Psoas muscle (tissue), 8 donors: ENCODE measurements around the gene ABHD16B. TPM values are rescaled to one million over a fixed set of nuclear protein-coding genes. Genes with fewer than 3 reads are reported as not detected.

Experiments used
- ATAC-seq, 4 donors: fragments of 200-7000 bp; cut with Tn5 transposase; one replicate each; pipeline ENCODE4 v1.9.1; 2020; ENCODE audit warnings: moderate library complexity in 3 of 4, mild to moderate bottlenecking in 2 of 4
- DNase-seq, 2 donors: peaks; one replicate each; pipeline ENCODE4 v3.0.0-alpha.2; 2020
- H3K27ac ChIP-seq: fragments of 200-600 bp; one replicate; pipeline ENCODE4 v1.8.0; 2022
- H3K27me3 ChIP-seq, 3 donors: fragments of 200-600 bp in 1 of 3; one replicate each; pipeline versions ENCODE4 v1.6.1 to v1.8.0; 2013 to 2022; ENCODE audit warnings: low read length in 2 of 3, mild to moderate bottlenecking in 2 of 3, moderate library complexity in 1 of 3; ENCODE audit not compliant: insufficient read depth in 3 of 3
- H3K36me3 ChIP-seq, 2 donors: fragments of 200-600 bp in 1 of 2; one replicate each; pipeline versions ENCODE4 v1.6.1 to v1.8.0; 2013 to 2022; ENCODE audit warnings: low read depth in 1 of 2, mild to moderate bottlenecking in 1 of 2, moderate library complexity in 1 of 2; ENCODE audit not compliant: insufficient read depth in 1 of 2
- H3K4me1 ChIP-seq: fragments of 200-600 bp; one replicate; pipeline ENCODE4 v1.8.0; 2022
- H3K4me3 ChIP-seq: fragments of 200-600 bp; one replicate; pipeline ENCODE4 v1.8.0; 2022; ENCODE audit warnings: mild to moderate bottlenecking
- H3K9me3 ChIP-seq: fragments of 200-600 bp; one replicate; pipeline ENCODE4 v1.8.0; 2022
- WGBS, 3 donors: extraction: QIAGEN DNeasy Blood & Tissue Kit; methylation state at CpG; one replicate each; pipeline versions ENCODE4 v1.1.6 to v1.1.7; 2013; 5-methylcytosine and 5-hydroxymethylcytosine counted together
- intact Hi-C, 2 donors: fragments of 100-400 bp; cut with DNase I; formaldehyde crosslinking; loops; one replicate each; pipeline versions ENCODE4 v1.11.0 to v1.14.2; 2022
- polyA plus RNA-seq, 3 donors: library from polyadenylated mRNA; stranded (reverse); fragments of 200-250 nt; gene quantifications; one replicate each; pipeline ENCODE4 v1.2.3, GENCODE V29; 2013
- total RNA-seq, 4 donors: library from RNA; stranded (reverse); fragmentation: NEBNext Ultra II Directional in 2 of 4; extraction: Animal tissue kit (Norgen Biotek cat#: 25700) in 2 of 4; gene quantifications; one replicate each; pipeline versions ENCODE4 v1.2.1 to v1.2.4, GENCODE V29; 2021 to 2023
- TF ChIP-seq, protein P1 (sequence below): fragments of 200-600 bp; IDR thresholded peaks from one replicate; pipeline ENCODE4 v1.8.0; 2022; ENCODE audit warnings: antibody characterized with exemption
- donor health status: healthy with polysubstance abuse.
- donor health status: DM: no; HTN: no; CAD: no; lungs with moderate emphysema.
- donor health status: Bipolar disorder and iron deficiency.
- donor health status: healthy.
- donor health status: DM: yes; HTN: yes; CAD: no.
- donor health status: DM: no; HTN: no; CAD: no.
- donor health status: DM: no; HTN: no; CAD: no.
- donor health status: DM: yes; HTN: yes; CAD: no.

ABHD16B gene
- total and polyA plus RNA-seq, 7 donors: 0.04 to 3.2 (median 0.34) TPM; not detected in 4

DNA sequence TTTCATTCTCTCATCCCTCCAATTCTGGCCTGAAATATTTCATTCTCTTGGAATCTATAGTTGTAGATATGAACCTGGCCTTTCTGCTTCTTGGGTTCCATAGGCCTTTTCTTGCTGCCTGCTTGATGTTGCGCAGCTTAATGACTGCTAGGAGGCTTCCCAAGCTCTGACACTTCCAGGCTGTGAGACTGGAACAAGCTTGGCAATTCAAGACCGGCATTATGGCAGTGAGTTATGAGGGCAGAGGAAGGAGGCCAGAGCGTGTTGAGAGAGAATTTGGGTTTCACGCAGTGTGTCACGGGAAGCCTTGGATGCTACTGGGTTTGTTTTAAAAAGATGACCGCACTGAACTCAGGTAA, 32.7 kb downstream of the ABHD16B start:
- Histone ChIP-seq H3K9me3 (no peaks in the 10 kb centered on the region), H3K4me3 (peak overlapping the region; percentile 70), H3K27me3 (no peaks in the 10 kb centered on the region), H3K36me3 (peaks cover 0 to 33% of the 10 kb centered on the region in 2 donors), H3K27ac (no peak overlapping the region), H3K4me1 (peaks cover 21% of the 10 kb centered on the region)
- TF ChIP-seq, protein P1, sequence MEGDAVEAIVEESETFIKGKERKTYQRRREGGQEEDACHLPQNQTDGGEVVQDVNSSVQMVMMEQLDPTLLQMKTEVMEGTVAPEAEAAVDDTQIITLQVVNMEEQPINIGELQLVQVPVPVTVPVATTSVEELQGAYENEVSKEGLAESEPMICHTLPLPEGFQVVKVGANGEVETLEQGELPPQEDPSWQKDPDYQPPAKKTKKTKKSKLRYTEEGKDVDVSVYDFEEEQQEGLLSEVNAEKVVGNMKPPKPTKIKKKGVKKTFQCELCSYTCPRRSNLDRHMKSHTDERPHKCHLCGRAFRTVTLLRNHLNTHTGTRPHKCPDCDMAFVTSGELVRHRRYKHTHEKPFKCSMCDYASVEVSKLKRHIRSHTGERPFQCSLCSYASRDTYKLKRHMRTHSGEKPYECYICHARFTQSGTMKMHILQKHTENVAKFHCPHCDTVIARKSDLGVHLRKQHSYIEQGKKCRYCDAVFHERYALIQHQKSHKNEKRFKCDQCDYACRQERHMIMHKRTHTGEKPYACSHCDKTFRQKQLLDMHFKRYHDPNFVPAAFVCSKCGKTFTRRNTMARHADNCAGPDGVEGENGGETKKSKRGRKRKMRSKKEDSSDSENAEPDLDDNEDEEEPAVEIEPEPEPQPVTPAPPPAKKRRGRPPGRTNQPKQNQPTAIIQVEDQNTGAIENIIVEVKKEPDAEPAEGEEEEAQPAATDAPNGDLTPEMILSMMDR: no peak
- intact Hi-C loops: no loop called here
- ATAC-seq (no peak), DNase-seq (no peak)
- 27 to 35% (median 31%) methylated on average over 6 of the region's 6 CpGs for WGBS, 3 donors

DNA sequence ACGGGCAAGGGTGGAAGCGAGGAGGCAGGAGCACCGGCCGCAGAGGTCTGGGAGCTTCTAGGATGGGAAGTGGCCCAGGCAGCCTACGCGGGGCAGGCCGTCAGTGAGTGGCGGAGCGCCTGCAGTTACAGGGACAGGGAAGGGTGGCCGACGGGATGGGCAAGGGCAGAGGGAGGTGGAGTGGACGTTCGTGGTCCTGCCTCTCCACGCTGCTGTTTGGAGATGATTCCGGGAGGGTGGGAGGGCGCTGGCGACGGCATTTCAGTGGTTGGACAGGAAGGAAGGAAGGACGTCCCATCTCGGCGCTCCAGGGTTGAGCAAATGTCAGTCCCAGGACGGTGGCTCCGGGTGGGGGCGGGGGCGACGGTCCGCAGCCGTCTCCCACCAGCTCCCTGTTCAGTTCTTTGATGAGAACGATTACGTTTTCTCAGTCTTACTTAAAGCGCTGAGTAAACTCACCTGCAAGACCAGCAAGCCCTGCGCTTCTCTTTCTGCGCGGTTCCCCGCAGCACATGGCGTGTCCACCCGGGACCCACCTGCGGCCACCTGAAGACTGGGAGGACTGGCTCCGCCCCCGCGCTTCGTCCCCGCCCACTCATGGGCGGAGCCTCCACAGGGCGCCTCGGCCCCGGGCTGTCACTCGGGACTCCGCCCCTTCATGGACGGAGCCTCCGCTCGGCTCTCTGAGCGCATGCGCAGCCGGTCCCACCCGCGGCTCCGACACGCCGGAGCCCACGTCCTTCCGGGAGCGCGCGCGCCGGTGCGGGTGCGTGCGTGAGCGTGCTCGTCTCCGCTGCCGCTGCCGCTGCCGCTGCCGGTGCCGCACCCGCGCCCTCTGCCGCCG, 33.3 kb downstream of the ABHD16B start, which contains the start of gene DNAJC5:
DNAJC5 (plus strand) TSS at position 769 of the 844 bp plus-strand sequence. CDS start 33,220 bp downstream, outside the sequence.
- Histone ChIP-seq H3K27me3 (no peaks in the 10 kb centered on the region), H3K27ac (peak within 1 kb of the TSS; percentile 79), H3K36me3 (peaks cover 0 to 27% of the 10 kb centered on the region in 2 donors), H3K4me3 (peak within 1 kb of the TSS; percentile 70), H3K4me1 (peaks cover 21% of the 10 kb centered on the region), H3K9me3 (no peaks in the 10 kb centered on the region)
- TF ChIP-seq, protein P1: no peak
- DNase-seq (peak; percentile 96 to 98), ATAC-seq (peak; percentile 93 to 95 (median 94))
- intact Hi-C loops: loop anchor here in 1 of 2 donors (5.0 kb wide), 1 partner anchor 73 kb away; the partner anchor contains the start of gene ZNF512B
- WGBS, 3 donors: 2% methylated on average over 59 to 82 of the region's 82 CpGs

- no peaks in the 10 kb centered on the region for H3K27me3 ChIP-seq
- H3K9me3 ChIP-seq: no peaks in the 10 kb centered on the region
- intact Hi-C loops: loop anchor here in 1 of 2 donors (5.0 kb wide), 1 partner anchor 72 kb away; the partner anchor contains the start of gene ZNF512B
- TF ChIP-seq, protein P1: no peak
- peaks cover 0 to 19% of the 10 kb centered on the region in 2 donors for H3K36me3 ChIP-seq
- H3K4me1 ChIP-seq: peaks cover 28% of the 10 kb centered on the region
- no peak for DNase-seq
- no peak for ATAC-seq
- WGBS, 3 donors: 0 to 1% (median 1%) methylated on average over 24 to 87 of the region's 87 CpGs
- H3K27ac ChIP-seq: peak overlapping the region; percentile 79
- peak overlapping the region; percentile 70 for H3K4me3 ChIP-seq
These were observed 34.1 kb downstream of the ABHD16B start for GRCh38 chr20:63895202-63895951.

GRCh38 chr20:63895952-63896263, 34.6 kb downstream of the ABHD16B start:
- no peaks in the 10 kb centered on the region for H3K9me3 ChIP-seq
- intact Hi-C loops: loop anchor here in 1 of 2 donors (1.0 to 5.0 kb wide), 2 partner anchors 33 to 71 kb away; partner anchors contain the start of gene ZNF512B
- DNase-seq: no peak
- 2 to 5% (median 3%) methylated on average over 5 of the region's 5 CpGs for WGBS, 3 donors
- peak overlapping the region; percentile 70 for H3K4me3 ChIP-seq
- no peaks in the 10 kb centered on the region for H3K27me3 ChIP-seq
- TF ChIP-seq, protein P1: no peak
- H3K4me1 ChIP-seq: peaks cover 30% of the 10 kb centered on the region
- peak overlapping the region; percentile 79 for H3K27ac ChIP-seq
- no peak for ATAC-seq
- H3K36me3 ChIP-seq: peaks cover 0 to 14% of the 10 kb centered on the region in 2 donors
